ENCODE results near the gene COL23A1.
A peak's percentile ranks its signal among the peaks of the same experiment; 100 is the strongest.

Gene COL23A1

DNA sequence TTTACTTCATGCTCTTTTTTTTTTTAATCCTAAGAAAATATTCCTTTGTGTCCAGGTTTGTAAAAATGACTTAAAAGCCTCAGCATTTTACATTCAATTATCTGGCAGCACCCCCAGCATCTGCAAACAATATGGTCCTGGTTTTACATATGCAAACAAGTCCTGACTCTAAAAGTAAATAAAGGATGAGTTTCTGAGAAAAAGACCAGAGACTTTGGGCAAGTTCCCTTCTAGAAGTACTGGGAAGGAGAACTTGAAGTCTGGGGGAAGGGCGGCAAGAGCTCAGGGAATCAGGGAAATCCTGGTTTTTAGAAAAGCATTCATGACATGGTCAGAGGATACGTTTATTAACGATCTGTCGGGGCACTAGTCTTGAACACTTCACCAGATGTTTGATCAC, 25.8 kb downstream of the COL23A1 start:
- DNase-seq: no peak
- in situ Hi-C loops (cut with MboI; ENCODE audit: low pct_unique_long_range_greater_than_20kb, low sequenced_read_pairs): no loop called here

- in situ Hi-C loops (cut with MboI; ENCODE audit: low pct_unique_long_range_greater_than_20kb, low sequenced_read_pairs): no loop called here
- no peak for DNase-seq
Observed at GRCh38 chr5:178563621-178564020, 26.6 kb downstream of the COL23A1 start.

DNA sequence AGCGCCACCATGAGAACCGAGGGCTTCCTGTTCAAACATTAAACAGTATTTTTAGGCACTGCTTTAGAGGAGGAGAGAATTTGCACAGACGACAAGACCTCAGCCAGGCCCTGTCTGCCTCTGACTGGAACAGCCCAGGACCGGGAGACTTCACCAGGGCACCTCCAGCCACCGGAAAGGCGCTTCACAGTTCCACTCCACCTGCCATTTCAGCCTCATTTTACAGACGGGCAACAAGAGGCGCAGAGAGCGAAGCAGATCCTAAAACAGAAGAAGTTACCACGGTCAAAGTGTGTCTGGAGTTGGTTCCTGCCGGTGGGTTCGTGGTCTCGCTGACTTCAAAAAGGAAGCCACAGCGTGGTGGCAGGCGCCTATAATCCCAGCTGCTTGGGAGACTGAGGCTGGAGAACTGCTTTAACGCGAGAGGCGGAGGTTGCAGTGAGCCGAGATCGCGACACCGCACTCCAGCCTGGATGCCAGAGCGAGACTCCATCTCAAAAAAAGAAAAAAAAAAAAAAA, 28.4 kb downstream of the COL23A1 start:
- DNase-seq: no peak
- in situ Hi-C loops (cut with MboI; ENCODE audit: low pct_unique_long_range_greater_than_20kb, low sequenced_read_pairs): no loop called here

GRCh38 chr5:178560911-178561310, 29.3 kb downstream of the COL23A1 start:
- in situ Hi-C loops (cut with MboI; ENCODE audit: low pct_unique_long_range_greater_than_20kb, low sequenced_read_pairs): no loop called here
- DNase-seq: no peak

- DNase-seq: no peak
- in situ Hi-C loops (cut with MboI; ENCODE audit: low pct_unique_long_range_greater_than_20kb, low sequenced_read_pairs): no loop called here
Observed at GRCh38 chr5:178557416-178557815, 32.8 kb downstream of the COL23A1 start.

DNA sequence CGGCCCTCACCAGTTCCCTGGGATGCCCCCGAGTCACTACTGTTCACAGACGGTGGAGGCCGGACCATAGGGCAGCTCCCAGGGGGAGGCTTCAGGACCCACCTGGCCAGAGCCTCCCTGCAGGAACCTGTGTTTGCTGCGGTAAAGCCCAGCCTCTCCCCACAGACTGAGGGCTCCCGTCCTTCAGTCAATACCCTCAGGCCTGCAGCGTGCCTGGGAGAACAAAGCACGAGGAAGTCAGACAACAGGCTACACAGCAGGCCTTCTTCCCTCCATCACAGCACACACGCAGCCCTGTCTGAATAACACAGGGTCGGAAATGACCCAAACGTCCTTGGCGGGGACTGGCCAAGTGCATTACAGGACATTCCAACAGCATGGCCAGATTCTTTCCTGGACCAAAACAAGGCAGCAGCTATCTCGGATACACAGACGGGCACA, 34.4 kb downstream of the COL23A1 start:
- no peak for DNase-seq
- in situ Hi-C loops (cut with MboI; ENCODE audit: low pct_unique_long_range_greater_than_20kb, low sequenced_read_pairs): no loop called here

GRCh38 chr5:178555005-178555404, 35.2 kb downstream of the COL23A1 start:
- DNase-seq: no peak
- in situ Hi-C loops (cut with MboI; ENCODE audit: low pct_unique_long_range_greater_than_20kb, low sequenced_read_pairs): no loop called here

GRCh38 chr5:178554311-178554710, 35.9 kb downstream of the COL23A1 start:
- in situ Hi-C loops (cut with MboI; ENCODE audit: low pct_unique_long_range_greater_than_20kb, low sequenced_read_pairs): no loop called here

DNA sequence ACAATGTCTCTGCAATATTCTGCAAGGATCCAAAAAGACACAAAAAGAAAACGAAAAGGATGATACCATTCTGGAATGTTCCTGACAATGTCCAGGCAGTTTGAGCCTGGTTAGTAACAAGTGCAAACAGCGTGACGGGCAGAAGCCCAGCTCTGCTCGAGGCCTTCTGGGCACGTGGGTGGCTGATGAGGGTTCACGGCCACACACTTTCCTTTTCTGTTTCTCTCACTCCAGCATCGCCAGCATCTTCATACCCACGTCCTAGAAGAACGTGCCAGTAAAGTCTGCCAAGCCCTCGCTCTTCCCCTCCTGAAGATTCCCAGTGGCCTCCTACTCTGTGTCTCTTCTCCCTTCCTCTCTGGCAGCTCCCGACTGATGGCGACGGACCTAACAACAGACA, 36.7 kb downstream of the COL23A1 start:
- in situ Hi-C loops (cut with MboI; ENCODE audit: low pct_unique_long_range_greater_than_20kb, low sequenced_read_pairs): no loop called here
- DNase-seq: no peak

More at GRCh38 chr5:178554311-178554710, 35.9 kb downstream of the COL23A1 start:
- no peak for DNase-seq

- DNase-seq: no peak
- in situ Hi-C loops (cut with MboI; ENCODE audit: low pct_unique_long_range_greater_than_20kb, low sequenced_read_pairs): no loop called here
Observed at GRCh38 chr5:178551468-178551867, 38.7 kb downstream of the COL23A1 start.

DNA sequence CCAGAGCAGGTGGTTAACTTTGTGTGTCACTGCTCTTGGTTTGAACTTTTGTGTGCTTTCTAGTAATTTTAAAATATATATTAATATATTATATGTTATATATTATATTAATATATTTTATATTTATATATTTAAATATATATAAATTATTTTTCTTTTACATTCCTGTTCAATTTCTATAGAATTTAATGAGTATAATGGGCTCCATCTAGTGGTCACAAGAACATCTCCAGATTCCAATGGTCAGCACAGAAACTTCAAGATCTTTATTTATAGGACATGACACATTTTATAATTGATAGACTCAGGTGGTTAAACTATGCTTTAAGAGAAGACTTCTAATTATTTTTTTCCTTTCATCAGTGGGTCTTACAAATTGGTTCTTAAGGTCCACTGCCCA, 39.1 kb downstream of the COL23A1 start:
- in situ Hi-C loops (cut with MboI; ENCODE audit: low pct_unique_long_range_greater_than_20kb, low sequenced_read_pairs): no loop called here
- peak; percentile 19 for DNase-seq

GRCh38 chr5:178548746-178549145, 41.4 kb downstream of the COL23A1 start:
- in situ Hi-C loops (cut with MboI; ENCODE audit: low pct_unique_long_range_greater_than_20kb, low sequenced_read_pairs): no loop called here
- no peak for DNase-seq

- in situ Hi-C loops (cut with MboI; ENCODE audit: low pct_unique_long_range_greater_than_20kb, low sequenced_read_pairs): no loop called here
- DNase-seq: no peak
Observed at GRCh38 chr5:178547753-178548415, 42.3 kb downstream of the COL23A1 start.

DNA sequence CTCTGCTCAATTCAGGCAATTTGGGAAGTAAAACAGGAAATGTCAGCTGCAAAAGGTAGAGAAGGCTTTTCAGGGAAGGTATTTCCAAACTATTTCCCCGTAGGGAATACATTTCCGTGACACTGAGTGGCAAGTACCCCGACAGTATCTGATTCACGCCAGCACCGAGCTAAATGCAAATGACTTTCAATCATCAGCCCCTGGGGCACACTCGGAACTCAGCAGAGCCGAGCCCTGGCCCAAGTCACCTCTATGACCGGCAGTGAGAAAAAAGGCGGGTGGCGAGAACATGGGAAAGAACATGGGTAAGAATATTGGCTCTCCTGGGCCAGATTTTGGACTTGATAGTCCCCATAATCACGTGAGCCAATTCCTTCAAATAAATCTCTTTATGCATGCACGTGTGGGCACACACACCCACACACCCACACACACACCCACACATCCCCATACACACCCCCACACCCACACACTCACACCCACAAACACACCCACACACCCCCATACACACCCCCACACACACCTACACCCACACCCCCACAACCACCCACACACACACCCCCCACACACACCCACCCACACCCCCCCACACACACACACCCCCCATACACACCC, 43.0 kb downstream of the COL23A1 start:
- in situ Hi-C loops (cut with MboI; ENCODE audit: low pct_unique_long_range_greater_than_20kb, low sequenced_read_pairs): no loop called here

DNA sequence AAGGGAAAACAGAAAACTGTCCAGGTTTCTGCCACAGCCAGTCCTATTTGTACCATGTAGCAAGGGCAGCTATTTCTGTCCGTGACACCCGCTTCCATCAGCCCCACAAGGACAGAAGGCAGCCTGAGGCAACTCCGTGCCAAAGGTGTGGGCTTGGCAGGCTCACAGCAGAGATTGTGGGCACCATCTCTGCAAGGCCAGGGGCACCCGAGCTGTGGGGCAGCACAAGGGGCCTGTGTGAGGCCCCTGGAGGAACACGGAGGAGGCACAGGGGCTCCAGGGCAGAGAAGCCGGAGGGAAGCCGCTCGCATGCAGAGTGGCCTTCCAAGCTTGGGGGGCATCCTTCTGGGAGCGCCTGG, 43.5 kb downstream of the COL23A1 start:
- DNase-seq: no peak
- in situ Hi-C loops (cut with MboI; ENCODE audit: low pct_unique_long_range_greater_than_20kb, low sequenced_read_pairs): no loop called here

More for the DNA sequence above, 43.0 kb downstream of the COL23A1 start:
- no peak for DNase-seq

DNA sequence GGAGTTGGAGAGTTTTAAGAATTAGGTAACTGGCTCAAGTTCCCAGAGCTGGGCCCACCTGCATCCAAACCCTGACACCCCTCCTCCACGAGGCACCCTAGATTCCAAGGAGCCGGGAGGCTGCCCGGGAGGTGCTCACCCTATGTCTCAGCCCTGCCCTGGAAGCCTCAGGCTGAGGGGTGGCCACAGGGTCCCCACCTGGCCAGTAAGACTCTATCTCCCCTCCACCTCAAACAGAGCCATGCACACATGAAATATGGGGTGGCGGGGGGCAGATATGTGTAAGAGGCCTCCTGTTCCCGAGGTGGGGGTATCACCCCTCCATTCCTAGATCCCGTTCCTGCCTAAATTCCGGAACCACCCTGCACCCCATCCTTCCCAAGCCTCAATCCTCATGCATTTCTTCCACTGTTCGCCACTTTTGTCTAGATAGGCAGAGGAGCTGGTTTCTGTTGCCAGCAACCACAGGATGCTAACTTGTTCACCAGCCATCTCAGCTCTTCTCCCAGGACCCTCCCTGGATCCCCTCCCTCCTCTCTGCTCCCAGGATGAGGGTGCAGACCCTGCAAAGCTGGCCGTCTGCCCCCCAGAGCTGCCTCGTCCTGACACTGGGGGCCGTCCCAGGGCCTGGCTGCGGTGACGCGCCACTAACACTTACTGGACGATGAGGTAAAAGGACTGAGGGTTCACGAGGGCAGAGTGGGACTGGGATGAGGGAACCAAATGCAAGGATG, 44.1 kb downstream of the COL23A1 start:
- DNase-seq: no peak
- in situ Hi-C loops (cut with MboI; ENCODE audit: low pct_unique_long_range_greater_than_20kb, low sequenced_read_pairs): no loop called here

GRCh38 chr5:178545176-178545575, 45.0 kb downstream of the COL23A1 start:
- DNase-seq: no peak
- in situ Hi-C loops (cut with MboI; ENCODE audit: low pct_unique_long_range_greater_than_20kb, low sequenced_read_pairs): no loop called here

DNA sequence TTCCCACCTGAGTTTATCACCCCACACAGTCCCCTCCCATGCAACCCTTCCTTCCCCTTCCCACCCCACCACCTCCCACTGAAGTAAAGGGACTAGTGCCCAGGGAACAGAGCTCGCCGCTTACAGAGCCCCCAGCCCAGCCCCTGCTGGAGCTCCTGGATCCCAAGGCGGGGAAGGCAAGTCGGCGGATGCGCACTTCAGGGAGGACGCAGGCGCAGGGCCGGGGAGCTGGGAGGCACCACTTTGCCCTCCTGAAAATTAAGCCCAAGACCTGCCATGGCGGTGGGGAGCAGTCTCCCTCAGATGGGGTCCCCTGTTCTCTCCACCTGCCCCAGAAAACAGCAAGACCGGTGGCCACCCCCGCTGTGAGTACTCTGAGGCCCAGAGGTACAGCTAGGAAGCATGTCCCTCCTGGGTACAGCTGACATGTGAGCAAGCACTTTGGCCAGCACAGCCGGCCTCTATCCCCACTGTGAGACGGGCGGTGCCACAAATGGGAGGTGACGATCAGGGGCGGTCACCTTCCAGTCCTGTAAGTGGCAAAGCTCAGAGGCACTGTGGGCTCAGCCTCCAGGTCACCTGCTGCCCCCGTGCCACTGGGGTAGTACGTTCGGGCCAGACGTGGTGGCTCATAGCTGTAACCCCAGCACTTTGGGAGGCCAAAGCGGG, 45.9 kb downstream of the COL23A1 start:
- DNase-seq: no peak
- in situ Hi-C loops (cut with MboI; ENCODE audit: low pct_unique_long_range_greater_than_20kb, low sequenced_read_pairs): no loop called here

- in situ Hi-C loops (cut with MboI; ENCODE audit: low pct_unique_long_range_greater_than_20kb, low sequenced_read_pairs): no loop called here
- no peak for DNase-seq
Observed at GRCh38 chr5:178542455-178542854, 47.7 kb downstream of the COL23A1 start.

DNA sequence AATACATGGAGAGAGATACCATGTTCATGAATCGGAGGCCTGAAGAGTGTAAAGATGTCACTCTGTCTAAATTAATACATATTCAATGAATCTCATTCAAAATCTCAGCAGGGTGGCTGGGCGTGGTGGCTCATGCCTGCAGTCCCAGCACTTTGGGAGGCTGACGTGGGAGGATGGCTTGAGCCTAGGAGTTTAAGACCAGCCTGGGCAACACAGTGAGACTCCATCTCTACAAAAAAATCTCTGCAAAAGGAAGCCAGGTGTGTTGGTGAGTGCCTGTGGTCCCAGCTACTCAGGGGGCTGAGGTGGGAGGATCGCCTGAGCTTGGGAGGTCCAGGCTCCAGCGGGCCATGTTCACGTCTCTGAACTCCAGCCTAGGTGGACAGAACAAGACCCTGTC, 49.7 kb downstream of the COL23A1 start:
- DNase-seq: no peak
- in situ Hi-C loops (cut with MboI; ENCODE audit: low pct_unique_long_range_greater_than_20kb, low sequenced_read_pairs): no loop called here

Data from KBM-7 (cell line).